H9 (cell line): ENCODE results near the gene MMP26. TPM values are rescaled to one million over a fixed set of nuclear protein-coding genes. Genes with fewer than 3 reads are reported as not detected.

Experiments used
- DNase-seq: peaks from one replicate; pipeline ENCODE4 v3.0.0-alpha.2; 2017
- H2AFZ ChIP-seq: one replicate; pipeline ENCODE4 v1.6.1; 2013; ENCODE audit warnings: mild to moderate bottlenecking, low read length, control low read depth, moderate library complexity
- H2AK5ac ChIP-seq: 2 replicates; pipeline ENCODE4 v1.6.1; 2013; ENCODE audit warnings: low read length, control low read depth, mixed read lengths; ENCODE audit not compliant: insufficient read length
- H2BK120ac ChIP-seq: one replicate; pipeline ENCODE4 v1.6.1; 2013; ENCODE audit warnings: low read depth, mild to moderate bottlenecking, low read length, control low read depth, inconsistent platforms; ENCODE audit not compliant: poor library complexity, severe bottlenecking
- H2BK12ac ChIP-seq: 2 replicates; pipeline ENCODE4 v1.6.1; 2013; ENCODE audit warnings: low read length, control low read depth, mixed read lengths, low read depth; ENCODE audit not compliant: insufficient read length
- H2BK15ac ChIP-seq: 2 replicates; pipeline ENCODE4 v1.6.1; 2013; ENCODE audit warnings: low read depth, low read length, control low read depth
- H2BK20ac ChIP-seq: one replicate; pipeline ENCODE4 v1.6.1; 2013; ENCODE audit warnings: low read depth, mild to moderate bottlenecking, low read length, control low read depth, inconsistent platforms; ENCODE audit not compliant: poor library complexity, severe bottlenecking
- H2BK5ac ChIP-seq: 2 replicates; pipeline ENCODE4 v1.6.1; 2013; ENCODE audit warnings: low read length, control low read depth, mixed read lengths; ENCODE audit not compliant: insufficient read length
- H3K14ac ChIP-seq: 2 replicates; pipeline ENCODE4 v1.6.1; 2013; ENCODE audit warnings: low read length, control low read depth; ENCODE audit not compliant: insufficient read depth
- H3K18ac ChIP-seq: 2 replicates; pipeline ENCODE4 v1.6.1; 2013; ENCODE audit warnings: low read depth, mild to moderate bottlenecking, mixed read lengths, low read length, control low read depth; ENCODE audit not compliant: insufficient read length
- H3K23ac ChIP-seq: 2 replicates; pipeline ENCODE4 v1.6.1; 2013; ENCODE audit warnings: low read length, control low read depth, mixed read lengths, low read depth; ENCODE audit not compliant: insufficient read length
- H3K23me2 ChIP-seq: 2 replicates; pipeline ENCODE4 v1.6.1; 2013; ENCODE audit warnings: low read depth, mild to moderate bottlenecking, mixed read lengths, low read length, control low read depth; ENCODE audit not compliant: insufficient read length, poor library complexity, severe bottlenecking
- H3K27ac ChIP-seq: 2 replicates; pipeline ENCODE4 v1.5.1; 2013; ENCODE audit warnings: low read length, control low read depth, mixed read lengths, low read depth; ENCODE audit not compliant: insufficient read length
- H3K27me3 ChIP-seq: 2 replicates; pipeline ENCODE4 v1.6.1; 2013; ENCODE audit warnings: low read length, control low read depth, inconsistent platforms; ENCODE audit not compliant: insufficient read depth
- H3K4ac ChIP-seq: 2 replicates; pipeline ENCODE4 v1.6.1; 2013; ENCODE audit warnings: low read depth, mild to moderate bottlenecking, control low read depth, inconsistent platforms, low read length, moderate library complexity
- H3K4me1 ChIP-seq: 2 replicates; pipeline ENCODE4 v1.6.1; 2013; ENCODE audit warnings: low read length, control low read depth, inconsistent platforms; ENCODE audit not compliant: insufficient read depth
- H3K4me2 ChIP-seq: 2 replicates; pipeline ENCODE4 v1.6.1; 2013; ENCODE audit warnings: low read length, control low read depth, mixed read lengths; ENCODE audit not compliant: insufficient read length, insufficient read depth
- H3K56ac ChIP-seq: 2 replicates; pipeline ENCODE4 v1.6.1; 2013; ENCODE audit warnings: low read depth, mild to moderate bottlenecking, mixed read lengths, low read length, control low read depth; ENCODE audit not compliant: insufficient read length
- H3K79me1 ChIP-seq: 2 replicates; pipeline ENCODE4 v1.6.1; 2013; ENCODE audit warnings: low read depth, mild to moderate bottlenecking, moderate library complexity, low read length, control low read depth, inconsistent platforms; ENCODE audit not compliant: insufficient read depth, poor library complexity, severe bottlenecking
- H3K79me2 ChIP-seq: 2 replicates; pipeline ENCODE4 v1.6.1; 2013; ENCODE audit warnings: low read length, control low read depth, inconsistent platforms; ENCODE audit not compliant: insufficient read depth
- H3K9ac ChIP-seq: 2 replicates; pipeline ENCODE4 v1.6.1; 2013; ENCODE audit warnings: low read length, control low read depth, mixed read lengths; ENCODE audit not compliant: insufficient read length; ENCODE audit errors: extremely low read depth
- H3K9me3 ChIP-seq: one replicate; pipeline ENCODE4 v1.6.1; 2013; ENCODE audit warnings: low read depth, low read length, inconsistent platforms; ENCODE audit not compliant: control insufficient read depth
- H3T11ph ChIP-seq: one replicate; pipeline ENCODE4 v1.6.1; 2013; ENCODE audit warnings: mild to moderate bottlenecking, low read length, control low read depth, inconsistent platforms
- H4K20me1 ChIP-seq: one replicate; pipeline ENCODE4 v1.6.1; 2013; ENCODE audit not compliant: control insufficient read depth, insufficient read length, insufficient read depth
- H4K5ac ChIP-seq: 2 replicates; pipeline ENCODE4 v1.6.1; 2013; ENCODE audit warnings: low read depth, mild to moderate bottlenecking, mixed read lengths, low read length, control low read depth; ENCODE audit not compliant: insufficient read length
- H4K8ac ChIP-seq: replicated peaks from 2 replicates; pipeline ENCODE4 v1.6.1; 2013; ENCODE audit warnings: low read length, control low read depth, mixed read lengths, low read depth; ENCODE audit not compliant: insufficient read length
- H4K91ac ChIP-seq: 2 replicates; pipeline ENCODE4 v1.6.1; 2013; ENCODE audit warnings: low read depth, mild to moderate bottlenecking, moderate library complexity, mixed read lengths, low read length, control low read depth; ENCODE audit not compliant: insufficient read length
- H3K27ac Mint-ChIP-seq, 3 experiments: 2 replicates in 2 of 3; 3 replicates in 1 of 3; pipeline ENCODE4 v1.8.0; 2020 to 2021; ENCODE audit warnings: mixed read lengths in 3 of 3, mild to moderate bottlenecking in 1 of 3, moderate library complexity in 1 of 3
- H3K27me3 Mint-ChIP-seq: 2 replicates; pipeline ENCODE4 v1.8.0; 2021; ENCODE audit warnings: low read depth, mild to moderate bottlenecking, moderate library complexity, mixed read lengths
- H3K36me3 Mint-ChIP-seq, 3 experiments: 2 replicates in 2 of 3; 3 replicates in 1 of 3; pipeline ENCODE4 v1.8.0; 2020 to 2021; ENCODE audit warnings: low read depth in 3 of 3, mixed read lengths in 3 of 3; ENCODE audit not compliant: insufficient read depth in 1 of 3
- H3K4me1 Mint-ChIP-seq, 2 experiments: 2 replicates each; pipeline ENCODE4 v1.8.0; 2020; ENCODE audit warnings: mixed read lengths in 2 of 2
- H3K4me3 Mint-ChIP-seq, 2 experiments: 2 replicates in 1 of 2; 3 replicates in 1 of 2; pipeline ENCODE4 v1.8.0; 2020 to 2021; ENCODE audit warnings: mild to moderate bottlenecking in 2 of 2, mixed read lengths in 2 of 2, moderate library complexity in 1 of 2
- H3K9me3 Mint-ChIP-seq, 2 experiments: 2 replicates in 1 of 2; 3 replicates in 1 of 2; pipeline ENCODE4 v1.8.0; 2020; ENCODE audit warnings: mild to moderate bottlenecking in 2 of 2, mixed read lengths in 2 of 2, moderate library complexity in 1 of 2
- CTCF ChIP-seq: fragments of 200-600 bp; sonication (generic); conservative IDR thresholded peaks from 3 replicates; pipeline ENCODE4 v1.8.0; 2021; ENCODE audit warnings: antibody characterized with exemption, mild to moderate bottlenecking
- WGBS: extraction: QIAGEN DNeasy Blood & Tissue Kit; methylation state at CpG from one replicate; pipeline ENCODE4 v1.1.7; 2013; ENCODE audit warnings: missing lambda C conversion rate, low lambda C conversion rate, mixed read lengths; ENCODE audit not compliant: insufficient read length; ENCODE audit errors: extremely low coverage; 5-methylcytosine and 5-hydroxymethylcytosine counted together
- total RNA-seq: library from RNA; stranded (reverse); gene quantifications from 2 replicates; pipeline ENCODE4 v1.2.1, GENCODE V29; 2021

Gene MMP26
- total RNA-seq, 1 experiment from 2014 or later = not detected

- no peak overlapping the region for H2AFZ ChIP-seq
- no peak overlapping the region for H3K9ac ChIP-seq
- H3K4ac ChIP-seq = no peak overlapping the region
- no peaks in the 10 kb centered on the region for H3K79me1 ChIP-seq
- no peak overlapping the region for H3K14ac ChIP-seq
- no peak overlapping the region for H3K23ac ChIP-seq
- no peak overlapping the region for H3T11ph ChIP-seq
- Mint-ChIP-seq H3K27ac (no peak overlapping the region), H3K27me3 (no peaks in the 10 kb centered on the region), H3K4me3 (no peak overlapping the region), H3K4me1 (peaks cover 20 to 22% of the 10 kb centered on the region in 2 experiments), H3K9me3 (no peaks in the 10 kb centered on the region; a peak in 1 of 5 replicates), H3K36me3 (no peaks in the 10 kb centered on the region)
- no peak overlapping the region for H2BK120ac ChIP-seq
- no peak overlapping the region for H2BK5ac ChIP-seq
- no peak overlapping the region for H4K5ac ChIP-seq
- no peak overlapping the region for H2AK5ac ChIP-seq
- H2BK15ac ChIP-seq = no peak overlapping the region
- no CpG with 5 or more reads among the region's 1 CpG for WGBS
- peaks cover 4% of the 10 kb centered on the region; the same call in 1 of the 2 replicates for H3K4me1 ChIP-seq
- H3K4me2 ChIP-seq = no peak overlapping the region
- H4K91ac ChIP-seq = no peak overlapping the region
- no peak overlapping the region for H3K27ac ChIP-seq
- H4K8ac ChIP-seq = no peak overlapping the region
- H3K79me2 ChIP-seq = no peaks in the 10 kb centered on the region
- H3K27me3 ChIP-seq = no peaks in the 10 kb centered on the region
- DNase-seq = no peak
- H3K18ac ChIP-seq = no peak overlapping the region
- no peaks in the 10 kb centered on the region for H3K9me3 ChIP-seq
- H2BK20ac ChIP-seq = no peak overlapping the region
- no peaks in the 10 kb centered on the region for H3K23me2 ChIP-seq
- H3K56ac ChIP-seq = no peak overlapping the region
- no peak for TF ChIP-seq CTCF
- H2BK12ac ChIP-seq = no peak overlapping the region
- H4K20me1 ChIP-seq = no peaks in the 10 kb centered on the region
These were observed 4.2 kb upstream of the MMP26 start for GRCh38 chr11:4700436-4700820.
